ENCODE measurements around the gene UNC5B. TPM values are rescaled to one million over a fixed set of nuclear protein-coding genes. Genes with fewer than 3 reads are reported as not detected.

UNC5B gene
- total RNA-seq, 4 donors from 2014 or later: 3.9 to 7.1 (median 5.7) TPM

DNA sequence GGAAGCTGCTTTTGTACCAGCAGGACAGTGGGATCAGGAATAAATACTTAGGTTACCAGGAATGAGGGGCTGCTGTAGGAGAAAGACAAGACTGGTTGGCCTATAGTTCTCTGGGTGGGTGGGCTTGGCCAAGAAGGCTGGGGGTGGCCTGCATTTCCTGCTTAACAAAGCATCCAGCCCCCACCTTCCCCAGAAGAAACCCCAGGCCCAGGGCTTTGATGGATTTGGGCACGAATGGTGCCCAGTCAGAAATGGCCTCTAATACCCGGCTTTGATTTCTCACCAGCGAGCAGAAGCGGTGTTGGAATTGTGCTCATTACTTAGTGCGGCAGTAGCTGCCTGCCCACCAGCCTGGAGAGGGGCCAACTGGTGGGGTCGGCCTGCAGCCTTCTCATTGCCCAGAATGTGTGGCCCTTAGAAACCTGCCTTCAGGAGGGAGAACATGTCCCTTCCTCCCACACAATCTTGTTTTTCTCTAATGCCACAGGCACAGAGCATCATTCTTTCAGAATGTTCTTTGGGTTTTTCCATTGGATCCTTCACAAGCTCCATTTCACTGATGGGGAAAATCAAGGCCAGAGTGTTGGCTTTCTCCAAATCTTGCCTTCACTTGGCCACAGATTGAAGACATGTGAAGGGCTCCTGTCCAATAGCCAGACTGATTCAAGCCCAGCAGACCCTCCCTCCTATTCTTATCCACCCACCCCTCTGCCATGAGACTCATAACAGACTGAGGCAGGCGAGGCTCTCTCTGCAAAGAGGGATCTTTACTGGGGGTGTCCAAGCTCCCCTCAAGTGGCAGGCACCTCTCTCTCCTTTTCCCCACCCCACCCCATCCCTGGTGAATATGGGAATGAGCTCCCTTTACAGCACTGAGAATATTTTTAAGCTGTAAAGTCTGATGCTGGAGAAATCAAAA is 2.5 kb downstream of the UNC5B start:
- H3K4me1 ChIP-seq: peaks cover 22 to 26% of the 10 kb centered on the region in 2 donors
- WGBS, 2 donors: 79 to 86% methylated on average over 7 of the region's 7 CpGs
- TF ChIP-seq CTCF (IDR thresholded peaks at IDR 0.05): no peak
- no peak for TF ChIP-seq POLR2A (IDR thresholded peaks at IDR 0.05)
- H3K27ac ChIP-seq: no peak overlapping the region
- H3K4me3 ChIP-seq (replicated peaks in 1 of 3): no peak overlapping the region
- no peaks in the 10 kb centered on the region for H3K9me3 ChIP-seq
- intact Hi-C loops (cut with DNase I): loop anchor here (10.0 kb wide), 1 partner anchor 670 kb away; no protein-coding TSS in a partner anchor
- no peaks in the 10 kb centered on the region for H3K27me3 ChIP-seq
- H3K36me3 ChIP-seq: no peaks in the 10 kb centered on the region
- DNase-seq: no peak

DNA sequence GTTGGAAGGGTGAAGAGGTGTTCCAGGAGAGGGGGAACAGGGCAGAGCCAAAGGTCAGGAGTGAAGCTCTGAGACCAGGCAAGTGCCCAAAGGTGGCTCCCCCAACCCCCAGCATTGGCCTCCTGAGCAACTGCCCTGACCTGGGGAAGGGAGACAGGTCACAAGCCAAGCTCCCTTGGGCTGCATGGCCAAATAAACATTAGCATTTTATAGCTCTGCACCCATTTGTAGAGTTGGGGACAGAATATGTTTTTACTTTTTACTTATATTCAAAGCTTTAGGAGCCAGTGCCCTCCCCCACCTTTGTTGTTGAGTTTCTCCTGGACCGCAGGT is 4.0 kb downstream of the UNC5B start:
- DNase-seq: no peak
- intact Hi-C loops (cut with DNase I): loop anchor here (10.0 kb wide), 1 partner anchor 672 kb away; no protein-coding TSS in a partner anchor
- Histone ChIP-seq H3K4me1 (peaks cover 22 to 26% of the 10 kb centered on the region in 2 donors), H3K4me3 (replicated peaks in 1 of 3) (no peak overlapping the region), H3K27me3 (no peaks in the 10 kb centered on the region), H3K9me3 (no peaks in the 10 kb centered on the region), H3K27ac (no peak overlapping the region), H3K36me3 (no peaks in the 10 kb centered on the region)
- TF ChIP-seq CTCF (IDR thresholded peaks at IDR 0.05) (no peak), POLR2A (IDR thresholded peaks at IDR 0.05) (no peak)
- 100% methylated on average over 1 of the region's 1 CpG for WGBS, 2 donors

DNA sequence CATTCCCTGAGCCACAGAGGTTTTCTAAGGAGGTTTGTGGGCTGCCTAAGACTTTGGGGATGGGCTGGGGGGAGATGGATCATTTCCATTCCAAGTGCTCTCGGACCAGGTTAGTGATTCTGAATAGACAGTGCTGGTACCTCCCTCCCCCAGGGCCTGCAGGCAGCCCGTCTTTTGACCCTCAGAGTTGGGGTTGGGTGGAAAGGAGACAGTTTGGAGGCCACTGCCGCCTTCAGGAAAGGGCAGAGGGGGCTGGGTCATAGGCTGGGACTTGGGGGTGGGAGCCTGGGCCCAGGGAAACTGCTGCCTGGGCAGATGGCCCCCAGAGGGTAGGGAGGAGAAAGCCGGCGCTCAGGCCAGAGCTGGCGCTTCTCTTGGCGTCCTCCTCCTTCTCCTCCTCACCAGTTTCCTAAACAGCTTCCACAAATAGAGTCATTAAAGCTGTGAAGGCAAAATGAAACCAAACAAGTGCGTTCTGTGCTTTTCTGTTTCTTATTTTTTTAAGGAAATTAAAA is 4.4 kb downstream of the UNC5B start:
- 47 to 52% methylated on average over 8 of the region's 8 CpGs for WGBS, 2 donors
- H3K27ac ChIP-seq: peak overlapping the region in 1 of 3 donors; percentile 26
- peak overlapping the region in 2 of 3 donors; percentile 27 to 30 for H3K4me3 ChIP-seq (replicated peaks in 1 of 3)
- TF ChIP-seq CTCF (IDR thresholded peaks at IDR 0.05) (no peak), POLR2A (IDR thresholded peaks at IDR 0.05) (no peak)
- no peaks in the 10 kb centered on the region for H3K9me3 ChIP-seq
- H3K4me1 ChIP-seq: peaks cover 22 to 24% of the 10 kb centered on the region in 2 donors
- H3K27me3 ChIP-seq: no peaks in the 10 kb centered on the region
- intact Hi-C loops (cut with DNase I): loop anchor here (10.0 kb wide), 1 partner anchor 672 kb away; no protein-coding TSS in a partner anchor
- H3K36me3 ChIP-seq: no peaks in the 10 kb centered on the region
- no peak for DNase-seq

DNA sequence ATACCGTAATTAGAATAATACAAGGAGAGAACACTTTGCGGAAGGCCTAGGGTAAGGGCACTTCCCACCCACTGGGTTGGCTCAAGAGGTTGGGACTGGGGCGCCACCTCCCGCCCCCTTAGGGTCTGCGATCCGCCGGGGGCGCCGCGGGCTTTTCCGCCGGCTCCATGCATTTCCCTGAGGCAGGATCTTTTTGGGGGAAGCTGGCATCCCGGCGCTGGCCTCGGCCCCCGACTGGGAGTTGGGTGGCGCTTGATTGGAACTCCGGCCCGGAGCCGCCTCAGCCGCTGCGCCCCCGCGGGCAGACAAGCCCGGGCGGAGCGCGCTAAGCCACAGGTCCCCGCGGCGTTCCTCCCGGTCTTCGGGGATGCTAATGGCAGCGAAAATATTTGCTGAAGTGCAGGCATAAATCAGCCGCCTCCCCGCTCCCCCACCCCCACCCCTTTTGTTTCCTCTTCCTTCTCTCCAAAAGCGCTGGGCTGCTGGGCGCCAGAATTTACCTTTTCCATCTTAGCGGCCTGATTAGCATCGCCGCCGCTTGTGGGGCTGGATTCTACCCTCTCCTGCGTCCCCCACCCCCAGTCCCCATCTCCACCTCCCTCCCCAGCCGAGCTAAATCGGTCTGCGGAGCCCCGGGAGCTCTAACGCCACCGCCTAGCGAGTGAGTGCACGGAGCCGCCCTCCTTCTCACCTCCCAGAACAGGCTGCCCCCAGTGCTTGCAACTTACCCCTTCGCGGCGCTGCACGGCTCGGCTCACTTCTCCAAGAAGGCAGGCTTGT is 5.1 kb downstream of the UNC5B start:
- intact Hi-C loops (cut with DNase I): loop anchor here (10.0 kb wide), 1 partner anchor 673 kb away; no protein-coding TSS in a partner anchor
- peaks cover 18 to 21% of the 10 kb centered on the region in 2 donors for H3K4me1 ChIP-seq
- peak overlapping the region in 2 of 3 donors; percentile 27 to 30 for H3K4me3 ChIP-seq (replicated peaks in 1 of 3)
- H3K36me3 ChIP-seq: no peaks in the 10 kb centered on the region
- no peak for DNase-seq
- WGBS, 2 donors: 7 to 8% methylated on average over 35 to 46 of the region's 57 CpGs
- no peaks in the 10 kb centered on the region for H3K27me3 ChIP-seq
- H3K27ac ChIP-seq: peak overlapping the region in 2 of 3 donors; percentile 26 to 28
- H3K9me3 ChIP-seq: no peaks in the 10 kb centered on the region
- TF ChIP-seq POLR2A (IDR thresholded peaks at IDR 0.05) (no peak), CTCF (IDR thresholded peaks at IDR 0.05) (no peak)

Data from thyroid gland (tissue), 4 donors.